HG03095 (cell line): Measurements from ENCODE around the gene HNMT.
"Not testable (repeated sequence)": the region's sequence is repeated elsewhere in the genome, so short reads cannot be mapped to it uniquely, and the experiment has no call there.

Experiments used
- ATAC-seq: cut with Tn5 transposase; IDR thresholded peaks from one replicate; pipeline ENCODE4 v1.9.1; 2021; ENCODE audit warnings: moderate library complexity; ENCODE audit not compliant: unreplicated experiment

HNMT gene

DNA sequence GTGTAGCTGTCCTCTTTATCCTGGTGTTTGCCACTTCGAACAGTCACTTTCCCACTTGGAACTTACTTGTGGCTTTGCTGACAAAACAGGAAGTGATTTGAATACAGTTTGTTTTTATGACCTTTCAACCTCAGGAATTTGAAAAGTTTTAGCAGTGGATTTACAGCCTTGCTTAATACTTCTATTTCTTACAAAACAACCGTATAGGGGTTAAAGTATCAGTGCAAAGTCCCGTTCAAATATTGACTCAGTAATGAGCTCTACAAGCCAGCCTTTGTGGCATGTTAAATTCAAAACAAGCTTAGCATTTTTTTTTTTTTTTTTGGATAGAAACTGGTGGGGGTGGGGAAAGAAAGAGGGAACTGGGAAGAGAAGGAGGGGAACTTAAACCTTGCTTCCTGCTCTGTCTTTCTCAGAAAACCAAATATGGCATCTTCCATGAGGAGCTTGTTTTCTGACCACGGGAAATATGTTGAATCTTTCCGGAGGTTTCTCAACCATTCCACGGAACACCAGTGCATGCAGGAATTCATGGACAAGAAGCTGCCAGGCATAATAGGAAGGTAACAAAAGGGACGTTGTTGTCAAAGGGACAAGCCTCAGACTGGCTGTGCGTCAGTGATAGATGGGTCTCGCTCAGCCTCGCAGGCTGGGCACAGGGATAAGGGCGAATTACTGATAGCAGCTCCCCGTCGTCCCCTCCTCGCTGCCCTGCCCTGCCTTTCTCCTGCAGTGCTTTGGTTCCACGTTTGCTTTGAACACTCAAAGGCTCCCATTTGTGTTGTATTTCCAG lies at the start of gene HNMT:
HNMT (plus strand) TSS at position 408 of the 793 bp plus-strand sequence; CDS start at position 427, 19 bp downstream.
- no peak for ATAC-seq

DNA sequence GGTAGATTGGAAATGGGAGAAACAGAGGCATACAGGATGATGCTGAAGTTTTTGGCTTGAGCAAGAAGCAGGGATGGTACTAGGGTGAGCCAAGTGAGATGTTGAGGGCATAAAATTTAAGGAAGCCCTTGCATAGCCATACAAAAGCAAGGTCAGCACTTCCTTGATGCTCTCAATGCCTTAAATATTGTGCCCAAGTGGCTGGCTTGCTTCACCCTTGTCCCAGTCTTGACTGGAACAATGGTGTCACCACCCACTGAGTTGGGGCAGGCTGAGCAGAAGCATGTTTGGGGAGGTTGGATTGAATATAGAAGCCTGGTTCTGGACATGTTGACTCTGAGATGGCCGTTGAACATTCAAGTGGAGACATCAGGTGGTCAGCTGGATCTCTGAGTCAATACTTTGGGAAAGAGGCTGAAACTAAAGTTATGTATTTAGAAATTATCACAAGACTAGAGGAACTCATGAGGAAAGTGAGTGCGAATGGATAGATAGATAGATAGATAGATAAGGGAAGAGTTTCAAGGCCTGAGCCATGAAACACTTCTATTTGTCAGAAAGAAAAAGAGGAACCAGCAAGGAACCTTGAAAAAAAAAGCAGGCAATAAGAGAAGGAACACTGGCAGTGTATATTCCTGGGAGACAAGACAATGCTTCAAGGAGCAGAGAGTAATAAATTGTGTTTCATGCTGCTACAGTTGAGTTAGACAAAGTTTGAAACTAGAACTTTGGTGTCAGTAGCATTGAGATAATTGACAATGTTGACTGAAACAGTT lies 43.0 kb upstream of the HNMT start:
- no peak for ATAC-seq

DNA sequence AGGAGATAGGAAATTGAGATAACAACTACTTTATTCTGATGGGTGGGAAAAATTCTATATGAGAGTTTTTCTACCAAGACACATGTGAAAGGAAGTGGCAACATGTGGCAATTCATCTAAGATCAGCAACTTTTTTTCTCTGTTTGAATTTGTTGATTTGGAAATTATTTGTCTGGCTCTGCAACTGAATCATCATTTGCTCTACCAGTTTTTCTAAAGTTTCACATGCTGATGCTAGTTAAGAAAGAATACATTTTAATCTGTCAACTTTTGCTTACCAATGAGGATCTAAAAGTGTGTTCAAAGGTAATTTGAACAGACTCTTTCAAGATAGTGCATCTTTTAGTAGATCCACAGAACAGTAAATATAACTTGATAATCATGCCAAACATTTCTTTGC lies 42.1 kb upstream of the HNMT start:
- not testable (repeated sequence) for ATAC-seq

DNA sequence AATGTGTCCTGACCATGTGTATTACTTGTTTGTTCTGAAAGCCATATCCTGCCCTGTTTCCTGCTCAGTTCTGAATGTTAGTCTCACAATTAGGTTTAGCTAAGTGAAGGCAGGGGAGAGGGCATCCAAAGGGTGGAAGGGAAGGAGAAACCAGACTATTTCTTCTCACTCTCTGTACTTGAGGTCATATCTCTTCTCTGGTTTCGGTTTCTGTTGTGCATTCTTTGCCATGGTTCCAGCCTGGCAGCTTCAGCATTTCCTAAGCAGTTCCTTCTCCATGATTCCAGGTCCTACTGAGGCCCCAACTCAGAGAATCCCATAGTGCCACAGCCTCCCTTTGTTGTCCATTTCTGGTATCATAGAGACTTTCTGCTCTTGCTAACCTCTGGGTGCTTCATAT lies 40.3 kb upstream of the HNMT start:
- no peak for ATAC-seq

DNA sequence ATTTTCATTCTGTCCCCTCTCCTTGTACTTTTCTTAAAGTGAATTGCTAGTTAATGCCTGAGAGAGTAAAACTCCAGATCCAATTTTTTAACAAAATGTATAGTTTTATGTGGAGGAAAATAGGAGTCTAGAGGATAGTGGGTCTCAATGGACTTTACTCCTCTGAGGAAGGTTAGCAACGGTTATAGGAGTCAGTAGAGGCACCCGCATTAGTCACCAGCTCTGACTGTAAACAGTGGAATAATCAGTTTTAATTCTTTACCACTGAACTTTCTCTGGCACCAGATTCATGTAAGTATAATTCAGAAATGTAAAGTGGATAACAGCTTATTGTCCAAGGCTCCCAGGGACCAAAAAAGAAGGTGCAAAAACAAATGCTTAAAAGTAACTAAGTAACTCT lies 38.7 kb upstream of the HNMT start:
- ATAC-seq, result no peak

DNA sequence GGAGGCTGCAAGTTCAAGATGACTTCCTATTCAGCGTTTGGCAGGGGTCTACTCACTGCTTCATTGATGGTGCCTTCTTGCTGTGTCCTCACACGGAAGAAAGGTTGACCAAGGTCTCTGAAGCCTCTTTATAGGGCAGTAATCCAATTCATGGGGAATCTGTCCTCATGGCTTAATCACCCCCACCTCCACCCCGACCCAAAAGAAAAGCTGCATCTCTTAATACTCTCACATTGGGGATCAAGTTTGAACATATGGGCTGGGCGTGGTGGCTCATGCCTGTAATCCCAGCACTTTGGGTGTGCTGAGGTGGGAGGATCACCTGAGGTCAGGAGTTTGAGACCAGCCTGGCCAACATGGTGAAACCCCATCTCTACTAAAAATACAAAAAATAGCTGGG lies 36.4 kb upstream of the HNMT start:
- no peak for ATAC-seq

DNA sequence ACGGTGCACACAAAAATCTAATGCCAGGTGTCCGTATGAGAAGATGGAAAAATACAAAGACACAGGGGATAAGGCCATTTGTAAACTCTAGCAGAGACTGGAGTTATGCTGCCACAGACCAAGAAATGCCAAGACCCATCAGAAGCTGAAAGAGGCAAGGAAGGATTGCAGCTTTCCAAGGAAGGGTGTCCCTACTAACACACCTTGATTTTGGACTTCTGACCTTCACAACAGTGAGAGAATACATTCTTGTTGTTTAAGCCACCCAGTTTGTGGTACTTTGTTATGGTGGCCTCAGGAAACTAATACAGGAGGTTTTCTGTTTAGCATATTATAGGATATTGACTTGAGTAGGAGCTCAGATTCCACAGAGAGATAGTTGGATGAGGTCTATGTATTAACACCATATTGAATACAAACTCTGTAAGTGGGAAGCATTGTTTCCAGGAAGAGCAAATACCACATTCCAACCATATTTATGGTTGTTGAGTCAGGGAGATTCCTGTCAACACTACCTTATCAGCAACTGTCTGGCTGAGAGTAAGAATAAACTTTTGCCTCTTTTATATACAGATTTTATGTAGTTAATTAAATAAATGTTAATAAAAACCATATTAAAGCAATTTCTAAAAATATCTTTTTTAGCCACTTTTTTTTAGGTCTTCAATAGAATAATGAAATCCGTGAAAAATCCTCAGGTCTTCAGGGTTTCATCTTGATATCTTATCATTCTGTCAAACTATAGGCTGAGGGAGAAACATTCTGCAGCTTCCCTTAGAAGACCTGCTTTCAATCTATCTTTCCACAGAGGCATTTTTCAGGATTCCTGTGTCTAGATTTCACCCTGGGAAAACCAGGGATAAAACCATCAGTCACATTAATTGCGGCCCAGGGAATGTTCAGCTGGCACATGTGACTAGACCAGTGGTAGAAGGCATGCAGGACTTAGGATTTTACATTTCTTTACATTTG lies 35.4 kb upstream of the HNMT start:
- no peak for ATAC-seq

DNA sequence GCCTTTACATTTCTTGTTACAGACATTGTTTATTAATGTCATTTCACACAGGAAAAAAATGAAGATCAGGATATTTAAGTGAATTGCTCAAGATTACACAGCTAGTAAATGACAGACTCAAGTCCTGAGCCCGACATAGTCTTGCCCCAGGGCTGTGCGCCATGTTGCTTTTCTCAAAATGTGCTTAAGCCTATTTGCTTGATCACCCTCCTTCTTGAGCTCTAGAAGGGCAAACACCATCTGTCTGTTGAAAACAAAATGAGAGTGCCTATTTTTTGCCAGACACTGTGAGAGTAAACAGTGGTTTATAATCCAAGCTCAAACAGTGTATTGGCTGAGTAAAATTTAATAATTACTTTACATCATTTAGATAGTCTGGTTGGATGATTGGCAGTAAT lies 34.8 kb upstream of the HNMT start:
- no peak for ATAC-seq

DNA sequence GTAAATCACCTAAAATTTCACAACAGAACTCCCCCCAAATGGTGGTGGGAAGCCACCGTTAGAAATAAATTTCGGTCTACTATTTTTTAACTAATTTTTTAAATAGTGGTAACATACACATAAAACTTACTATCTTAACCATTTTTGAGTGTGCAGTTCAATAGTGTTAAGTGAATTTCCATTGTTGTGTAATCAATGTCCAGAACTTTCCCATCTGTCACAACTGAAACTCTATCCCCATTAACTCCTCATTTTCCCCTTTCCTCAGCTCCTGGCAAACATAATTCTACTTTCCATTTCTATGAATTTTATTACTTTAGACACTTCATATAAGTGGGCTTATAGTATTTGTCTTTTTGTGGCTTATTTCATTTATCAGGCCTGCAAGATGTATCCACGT lies 34.1 kb upstream of the HNMT start:
- ATAC-seq, result no peak

DNA sequence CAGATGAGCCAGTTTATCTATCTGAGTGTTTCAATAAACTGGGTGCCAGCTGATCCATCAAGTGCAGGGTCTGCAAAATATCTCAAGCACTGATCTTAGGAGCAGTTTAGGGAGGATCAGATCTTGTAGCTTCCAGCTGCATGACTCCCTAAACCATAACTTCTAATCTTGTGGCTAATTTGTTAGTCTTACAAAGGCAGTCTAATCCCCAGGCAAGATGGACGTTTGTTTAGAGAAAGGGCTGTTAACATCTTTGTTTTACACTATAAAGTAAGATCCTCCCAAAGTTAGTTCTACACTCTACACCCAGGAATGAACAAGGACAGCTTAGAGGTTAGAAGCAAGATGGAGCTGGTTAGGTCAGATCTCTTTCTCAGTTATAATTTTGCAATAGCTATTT lies 28.7 kb upstream of the HNMT start:
- ATAC-seq, result no peak

DNA sequence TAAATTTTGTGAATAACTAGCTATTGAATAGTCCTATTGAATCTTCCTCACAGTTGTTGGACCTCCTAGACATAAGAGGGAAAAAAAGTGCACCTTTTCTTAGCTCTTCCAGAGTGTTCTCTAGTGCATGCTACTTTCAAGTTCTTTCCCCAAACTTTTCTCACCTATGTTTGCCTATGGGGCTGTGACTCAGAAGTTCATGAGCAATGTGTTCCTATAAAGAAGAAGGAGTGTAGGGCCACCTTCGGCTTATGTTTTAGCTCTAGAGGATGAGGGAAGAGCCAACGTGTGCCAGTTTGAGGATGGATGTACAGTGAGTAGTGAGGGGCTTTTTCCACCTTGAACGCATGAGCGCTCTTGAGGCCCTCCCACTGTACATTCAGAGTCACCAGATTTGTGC lies 27.0 kb upstream of the HNMT start:
- no peak for ATAC-seq

DNA sequence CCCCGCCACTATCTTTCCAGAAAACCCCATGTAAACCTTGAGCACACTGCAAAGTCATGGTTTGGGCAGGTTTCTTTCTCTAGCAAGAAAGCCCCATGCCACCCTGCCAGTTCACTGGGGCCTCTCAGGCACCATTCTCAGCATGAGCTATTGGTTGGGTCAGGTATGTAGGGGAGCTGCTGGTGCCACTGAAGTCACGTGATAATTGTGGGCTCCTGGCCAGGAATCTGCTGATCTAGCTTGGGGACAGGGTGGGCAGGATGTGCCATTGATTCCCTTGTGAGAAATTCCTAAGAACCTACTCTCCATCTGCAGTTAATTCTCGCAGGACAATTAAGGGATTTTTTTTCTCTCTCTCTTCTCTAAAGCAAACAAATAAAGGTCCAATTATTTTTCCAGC lies 26.5 kb upstream of the HNMT start:
- ATAC-seq, result no peak

DNA sequence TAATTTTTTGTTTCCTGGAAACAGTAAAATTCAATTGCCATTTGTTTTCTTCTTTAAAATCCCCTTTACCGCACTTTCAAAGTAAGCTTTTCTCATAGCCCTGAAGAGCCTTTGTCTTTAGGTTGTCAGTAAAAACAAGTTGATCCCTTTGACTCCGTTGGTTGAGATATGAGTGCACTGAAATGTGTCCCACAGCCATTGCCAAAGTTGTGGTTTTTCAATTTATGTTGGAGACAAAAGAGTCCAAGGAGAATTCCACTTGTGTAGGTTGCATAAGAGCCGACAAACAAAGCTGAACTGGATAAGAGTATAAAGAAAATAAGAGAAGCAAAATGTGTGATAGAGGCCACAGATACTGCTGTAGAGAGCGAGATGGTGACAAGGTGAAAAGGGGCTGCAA lies 26.1 kb upstream of the HNMT start:
- ATAC-seq, result no peak

DNA sequence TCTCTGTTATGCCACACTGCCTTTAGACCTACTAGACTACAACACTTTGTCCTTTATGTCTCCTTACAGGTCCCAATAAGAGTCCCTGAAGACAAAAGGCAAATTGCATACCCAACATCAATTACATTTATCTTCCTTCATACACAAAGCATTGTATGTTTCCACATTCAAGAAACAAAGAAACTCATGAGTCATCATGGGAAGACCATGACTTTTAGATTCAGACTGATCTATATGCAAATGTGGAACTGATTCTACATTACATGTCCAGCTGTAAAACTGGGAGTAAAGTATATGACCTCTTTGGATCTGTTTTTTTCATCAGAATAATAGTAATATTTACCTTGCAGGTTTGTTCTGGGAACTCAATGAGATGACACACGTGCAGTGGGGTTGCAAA lies 25.2 kb upstream of the HNMT start:
- ATAC-seq, result no peak

DNA sequence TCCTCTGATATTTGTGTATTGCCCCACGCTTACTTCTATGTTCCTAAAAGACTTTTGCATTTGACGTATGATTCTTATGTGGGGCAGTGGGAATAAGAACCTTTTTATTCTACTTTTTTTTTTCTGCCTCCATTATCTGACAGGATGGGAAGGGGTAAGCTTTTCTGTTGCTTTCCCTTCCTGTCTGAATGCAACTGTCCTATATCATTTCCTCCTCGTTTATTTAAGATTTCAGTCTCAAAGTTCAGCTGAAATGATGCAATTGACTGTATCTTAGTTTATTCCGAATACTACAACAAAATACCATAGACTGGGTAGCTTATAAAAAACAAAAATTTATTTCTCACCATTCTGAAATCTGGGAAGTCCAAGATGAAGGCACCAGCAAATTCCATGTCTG lies 24.1 kb upstream of the HNMT start:
- ATAC-seq, result no peak

DNA sequence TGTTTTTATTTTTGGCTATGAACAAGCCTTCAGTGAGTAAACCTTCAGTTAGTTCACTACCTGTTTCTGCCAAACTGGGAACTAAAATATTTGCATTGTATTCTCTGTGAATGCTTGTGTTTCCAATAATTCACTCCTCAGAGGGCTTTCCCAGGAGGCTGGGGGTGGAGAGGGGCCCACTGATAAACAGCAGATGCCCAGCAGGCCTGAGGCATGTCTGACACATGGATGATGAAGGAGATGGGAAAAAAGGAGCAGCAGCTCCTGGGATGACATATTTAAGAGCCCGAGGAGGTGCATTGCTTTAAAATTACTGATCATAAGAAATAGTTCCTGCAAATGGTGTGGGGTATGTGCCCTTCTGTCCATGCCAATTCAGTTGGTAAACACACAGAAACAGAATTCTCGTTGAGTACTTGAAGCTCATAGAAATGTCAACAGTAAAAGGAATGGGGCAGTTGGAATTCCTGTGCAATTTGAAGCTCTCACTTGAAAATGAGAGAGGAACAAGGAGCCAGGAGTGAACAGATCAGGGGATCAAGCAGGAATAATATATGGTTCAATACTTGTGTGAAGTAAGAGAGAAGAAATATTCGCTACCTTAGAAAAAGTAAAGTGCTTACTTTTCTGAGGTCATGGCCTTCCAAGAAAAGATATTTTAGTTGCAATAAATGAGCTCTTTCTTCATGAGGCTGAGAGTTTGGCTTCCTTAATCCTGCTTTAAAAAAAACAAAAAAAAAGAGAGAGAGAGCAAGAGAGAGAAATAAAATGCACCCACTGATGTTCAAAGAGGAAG lies 22.0 kb upstream of the HNMT start:
- no peak for ATAC-seq

DNA sequence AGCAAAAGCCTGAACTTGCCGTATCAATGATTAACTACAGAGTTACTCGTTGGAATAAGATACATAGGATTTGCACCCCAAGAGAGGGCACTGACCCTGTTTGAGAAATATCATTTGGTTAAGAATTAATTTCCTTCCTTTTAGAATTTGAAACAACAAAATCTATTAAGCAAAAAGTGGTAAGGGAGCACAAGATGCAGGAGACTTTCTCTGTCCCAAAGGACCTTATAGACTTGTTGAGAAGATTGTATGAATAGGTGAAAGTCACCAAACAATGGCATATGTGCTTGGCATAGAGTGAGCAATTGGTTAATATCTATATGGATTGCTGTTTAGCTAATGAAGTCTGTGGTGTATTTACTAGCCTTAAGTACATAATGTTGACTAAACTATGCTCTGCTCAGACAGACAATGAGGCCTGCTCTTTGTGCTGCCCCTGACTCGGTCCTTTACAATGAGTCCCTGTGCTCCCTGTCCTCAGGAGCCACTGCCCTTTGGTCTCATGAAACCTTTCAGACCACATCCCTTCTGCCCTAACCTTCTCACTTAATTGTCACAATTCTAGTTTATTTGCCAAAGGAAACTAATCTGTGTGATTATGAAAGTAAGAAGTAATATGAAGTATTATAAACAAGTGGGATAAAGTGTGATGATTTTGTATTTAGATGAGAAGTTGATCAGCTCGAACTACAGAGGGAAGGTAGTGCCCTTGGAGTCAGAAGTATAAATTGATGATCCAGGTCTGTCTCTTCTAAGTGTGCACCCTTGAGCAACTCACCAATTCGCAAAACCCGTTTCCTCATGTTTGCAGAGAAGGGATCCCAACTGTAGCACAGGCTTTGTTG lies 21.2 kb upstream of the HNMT start:
- no peak for ATAC-seq

DNA sequence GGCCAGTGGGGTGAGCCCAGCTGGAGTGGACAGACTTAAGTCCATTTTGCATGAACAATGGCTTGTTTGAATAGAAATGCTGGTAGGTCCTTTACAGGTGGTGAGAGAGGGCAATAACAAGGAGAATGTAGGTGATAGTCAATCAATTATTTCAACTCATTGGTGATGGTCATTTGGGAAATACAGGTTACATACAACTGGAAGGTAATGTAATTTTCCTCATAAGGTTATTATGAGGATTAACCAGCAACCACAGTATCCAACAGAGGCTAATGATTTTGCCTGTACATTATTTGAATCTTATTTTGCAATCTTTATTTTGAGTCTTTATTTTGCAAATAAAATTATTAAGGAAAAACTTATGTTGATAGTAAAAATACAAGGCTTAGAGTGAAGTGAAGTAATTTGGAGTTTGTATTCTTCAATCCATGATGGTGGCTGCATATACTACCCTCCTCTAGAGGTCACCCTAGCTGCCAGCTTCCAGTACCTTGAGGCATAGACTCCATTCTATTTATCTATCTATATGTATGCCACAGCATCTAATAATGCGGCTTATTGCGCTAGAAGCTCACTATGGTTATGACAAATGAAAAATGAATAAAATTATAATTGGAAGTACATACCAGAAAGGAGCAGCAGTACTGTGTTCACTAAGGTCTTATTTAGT lies 20.5 kb upstream of the HNMT start:
- ATAC-seq, result no peak

DNA sequence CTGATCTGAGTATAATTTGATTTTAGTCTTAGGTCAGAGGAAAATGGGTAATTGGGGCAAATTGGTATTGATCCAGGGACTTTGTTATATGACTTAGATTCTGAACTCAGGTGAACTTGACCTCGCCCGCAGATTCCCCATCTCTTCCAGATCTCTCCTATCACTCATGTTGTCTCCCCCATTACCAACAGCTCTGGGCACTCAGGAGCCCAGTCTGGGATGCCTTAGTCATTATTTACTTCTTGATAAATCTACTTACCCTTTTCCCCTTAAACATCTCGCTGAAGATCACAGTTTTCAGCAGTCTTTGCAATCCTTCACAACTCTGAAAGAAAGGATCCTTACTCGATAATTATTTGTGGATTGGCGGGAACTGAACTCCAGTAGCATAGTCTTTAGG lies 19.6 kb upstream of the HNMT start:
- no peak for ATAC-seq
